Mesenchymal stem cell (in vitro differentiated cells and primary cell): ENCODE data around the gene PIP5K1B.

Experiments used
- DNase-seq: peaks from one replicate; pipeline ENCODE4 v3.0.0-alpha.2; 2013
- H2AFZ ChIP-seq: one replicate; pipeline ENCODE4 v1.6.1; 2013; ENCODE audit warnings: low read depth, mild to moderate bottlenecking, control low read depth, inconsistent platforms, low read length, moderate library complexity
- H2AK5ac ChIP-seq: 2 replicates; pipeline ENCODE4 v1.6.1; 2013; ENCODE audit warnings: low read length, moderate library complexity, mild to moderate bottlenecking, inconsistent platforms; ENCODE audit not compliant: severe bottlenecking
- H2BK120ac ChIP-seq: one replicate; pipeline ENCODE4 v1.6.1; 2013; ENCODE audit warnings: low read depth, mild to moderate bottlenecking, inconsistent platforms, low read length, moderate library complexity
- H2BK12ac ChIP-seq, 2 experiments: one replicate each; pipeline ENCODE4 v1.6.1; 2013; ENCODE audit warnings: inconsistent platforms in 2 of 2, low read length in 2 of 2, mild to moderate bottlenecking in 2 of 2, moderate library complexity in 2 of 2, control low read depth in 1 of 2
- H2BK15ac ChIP-seq: one replicate; pipeline ENCODE4 v1.6.1; 2013; ENCODE audit warnings: mild to moderate bottlenecking, low read depth, inconsistent platforms; ENCODE audit not compliant: poor library complexity, severe bottlenecking
- H2BK5ac ChIP-seq: 2 replicates; pipeline ENCODE4 v1.6.1; 2013; ENCODE audit warnings: low read depth, mild to moderate bottlenecking, low read length, control low read depth, inconsistent platforms; ENCODE audit not compliant: poor library complexity, severe bottlenecking
- H3K14ac ChIP-seq, 2 experiments: one replicate each; pipeline ENCODE4 v1.6.1; 2013; ENCODE audit warnings: inconsistent platforms in 2 of 2, low read length in 2 of 2, control low read depth in 1 of 2, mild to moderate bottlenecking in 1 of 2, moderate library complexity in 1 of 2
- H3K18ac ChIP-seq, 2 experiments: one replicate each; pipeline ENCODE4 v1.6.1; 2013; ENCODE audit warnings: inconsistent platforms in 2 of 2, low read length in 2 of 2, control low read depth in 1 of 2, low read depth in 1 of 2, mild to moderate bottlenecking in 1 of 2
- H3K23ac ChIP-seq, 2 experiments: one replicate each; pipeline ENCODE4 v1.6.1; 2013; ENCODE audit warnings: inconsistent platforms in 2 of 2, low read length in 2 of 2, mild to moderate bottlenecking in 2 of 2, moderate library complexity in 2 of 2, control low read depth in 1 of 2
- H3K27ac ChIP-seq: 2 replicates; pipeline ENCODE4 v1.5.1; 2013; ENCODE audit warnings: mild to moderate bottlenecking, moderate library complexity, low read length, control low read depth, inconsistent platforms; ENCODE audit not compliant: poor library complexity, severe bottlenecking
- H3K27me3 ChIP-seq, 2 experiments: 2 replicates each; pipeline versions ENCODE4 v1.6.1 to v1.7.0; 2013; ENCODE audit warnings: low read length in 2 of 2, mild to moderate bottlenecking in 2 of 2, moderate library complexity in 2 of 2, control low read depth in 1 of 2, inconsistent platforms in 1 of 2; ENCODE audit not compliant: control insufficient read depth in 1 of 2, insufficient read depth in 1 of 2
- H3K36me3 ChIP-seq, 2 experiments: 2 replicates each; pipeline versions ENCODE4 v1.6.1 to v1.7.0; 2013; ENCODE audit warnings: low read length in 2 of 2, control low read depth in 1 of 2, inconsistent platforms in 1 of 2, low read depth in 1 of 2, mild to moderate bottlenecking in 1 of 2; ENCODE audit not compliant: insufficient read depth in 2 of 2, control insufficient read depth in 1 of 2
- H3K4ac ChIP-seq, 2 experiments: one replicate each; pipeline ENCODE4 v1.6.1; 2013; ENCODE audit warnings: inconsistent platforms in 2 of 2, low read length in 2 of 2, mild to moderate bottlenecking in 2 of 2, moderate library complexity in 2 of 2, control low read depth in 1 of 2, low read depth in 1 of 2
- H3K4me1 ChIP-seq: 2 replicates; pipeline ENCODE4 v1.6.1; 2013; ENCODE audit warnings: low read depth, low read length, control low read depth; ENCODE audit not compliant: control insufficient read depth, insufficient read depth
- H3K4me2 ChIP-seq: 2 replicates; pipeline ENCODE4 v1.6.1; 2013; ENCODE audit warnings: low read length, mild to moderate bottlenecking, inconsistent platforms; ENCODE audit not compliant: poor library complexity, severe bottlenecking
- H3K4me3 ChIP-seq, 2 experiments: 2 replicates each; pipeline versions ENCODE4 v1.5.1 to v1.7.0; 2013; ENCODE audit warnings: low read length in 2 of 2, mild to moderate bottlenecking in 2 of 2, control low read depth in 1 of 2, low read depth in 1 of 2; ENCODE audit not compliant: insufficient read depth in 1 of 2
- H3K79me1 ChIP-seq: replicated peaks from 2 replicates; pipeline ENCODE4 v1.6.1; 2013; ENCODE audit warnings: mild to moderate bottlenecking, control low read depth, low read length, inconsistent platforms; ENCODE audit not compliant: poor library complexity, severe bottlenecking
- H3K9ac ChIP-seq: 2 replicates; pipeline ENCODE4 v1.7.0; 2013; ENCODE audit warnings: mild to moderate bottlenecking, low read length, moderate library complexity
- H3K9me3 ChIP-seq: 2 replicates; pipeline ENCODE4 v1.7.0; 2013; ENCODE audit warnings: mild to moderate bottlenecking, low read length; ENCODE audit not compliant: control insufficient read depth
- H4K8ac ChIP-seq: one replicate; pipeline ENCODE4 v1.6.1; 2013; ENCODE audit warnings: inconsistent platforms, mild to moderate bottlenecking, low read length, moderate library complexity
- H4K91ac ChIP-seq: one replicate; pipeline ENCODE4 v1.6.1; 2013; ENCODE audit warnings: mild to moderate bottlenecking, low read length, inconsistent platforms
- WGBS: methylation state at CpG from one replicate; pipeline ENCODE4 v1.1.7; 2013; ENCODE audit warnings: mixed read lengths; 5-methylcytosine and 5-hydroxymethylcytosine counted together

PIP5K1B gene

DNA sequence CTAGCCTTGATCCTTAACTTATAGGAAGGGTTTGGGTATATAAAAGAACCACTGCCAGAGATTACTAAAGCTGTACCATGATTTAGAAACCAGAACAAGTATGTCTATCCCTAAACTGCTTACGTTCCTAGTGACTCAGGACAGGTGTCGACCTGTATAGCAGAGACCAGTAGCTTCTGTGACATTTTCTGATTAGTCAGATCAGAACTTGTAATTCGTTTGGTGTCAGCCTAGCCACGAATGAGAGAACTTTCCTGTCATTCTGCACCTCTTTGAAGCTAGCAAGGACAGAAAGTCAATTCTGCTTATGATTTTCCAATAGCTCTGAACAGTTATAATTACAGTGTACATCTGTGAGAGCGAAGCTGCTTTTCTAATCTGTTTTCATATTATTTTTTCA lies 269.4 kb downstream of the PIP5K1B start:
- Histone ChIP-seq H4K8ac (no peak overlapping the region), H2AK5ac (no peak overlapping the region), H2AFZ (no peak overlapping the region), H3K4ac (no peak overlapping the region), H3K27me3 (no peaks in the 10 kb centered on the region), H3K18ac (no peak overlapping the region), H3K4me3 (no peak overlapping the region), H2BK12ac (no peak overlapping the region), H3K9me3 (no peaks in the 10 kb centered on the region), H2BK120ac (no peak overlapping the region), H3K27ac (no peak overlapping the region), H2BK15ac (no peak overlapping the region), H3K9ac (no peak overlapping the region), H2BK5ac (no peak overlapping the region), H3K23ac (no peak overlapping the region), H3K79me1 (no peaks in the 10 kb centered on the region), H3K4me1 (no peaks in the 10 kb centered on the region), H3K4me2 (no peak overlapping the region), H3K14ac (no peak overlapping the region), H4K91ac (no peak overlapping the region), H3K36me3 (no peaks in the 10 kb centered on the region)
- 86% methylated on average over 4 of the region's 5 CpGs for WGBS
- no peak for DNase-seq

GRCh38 chr9:68974901-68975300 lies 269.9 kb downstream of the PIP5K1B start:
- whole genome bisulfite sequencing, result no CpG with 5 or more reads among the region's 3 CpGs
- H2AFZ ChIP-seq, result no peak overlapping the region
- no peaks in the 10 kb centered on the region for H3K9me3 ChIP-seq
- H3K79me1 ChIP-seq, result no peaks in the 10 kb centered on the region
- no peak overlapping the region for H3K4ac ChIP-seq
- peaks cover 0 to 1% of the 10 kb centered on the region in 2 experiments for H3K27me3 ChIP-seq
- H3K4me1 ChIP-seq, result no peaks in the 10 kb centered on the region
- peak overlapping the region; percentile 34 for H2BK120ac ChIP-seq
- no peaks in the 10 kb centered on the region for H3K36me3 ChIP-seq
- H3K23ac ChIP-seq, result no peak overlapping the region
- no peak overlapping the region for H2BK15ac ChIP-seq
- no peak overlapping the region for H2BK5ac ChIP-seq
- H2AK5ac ChIP-seq, result no peak overlapping the region
- H3K4me3 ChIP-seq, result no peak overlapping the region
- H4K91ac ChIP-seq, result no peak overlapping the region
- H3K9ac ChIP-seq, result no peak overlapping the region
- no peak overlapping the region for H3K27ac ChIP-seq
- H3K4me2 ChIP-seq, result no peak overlapping the region
- DNase-seq, result no peak
- peak overlapping the region in 1 of 2 experiments; percentile 31 for H2BK12ac ChIP-seq
- peak overlapping the region in 1 of 2 experiments; percentile 21 for H3K18ac ChIP-seq
- peak overlapping the region; percentile 41 for H4K8ac ChIP-seq
- no peak overlapping the region for H3K14ac ChIP-seq

DNA sequence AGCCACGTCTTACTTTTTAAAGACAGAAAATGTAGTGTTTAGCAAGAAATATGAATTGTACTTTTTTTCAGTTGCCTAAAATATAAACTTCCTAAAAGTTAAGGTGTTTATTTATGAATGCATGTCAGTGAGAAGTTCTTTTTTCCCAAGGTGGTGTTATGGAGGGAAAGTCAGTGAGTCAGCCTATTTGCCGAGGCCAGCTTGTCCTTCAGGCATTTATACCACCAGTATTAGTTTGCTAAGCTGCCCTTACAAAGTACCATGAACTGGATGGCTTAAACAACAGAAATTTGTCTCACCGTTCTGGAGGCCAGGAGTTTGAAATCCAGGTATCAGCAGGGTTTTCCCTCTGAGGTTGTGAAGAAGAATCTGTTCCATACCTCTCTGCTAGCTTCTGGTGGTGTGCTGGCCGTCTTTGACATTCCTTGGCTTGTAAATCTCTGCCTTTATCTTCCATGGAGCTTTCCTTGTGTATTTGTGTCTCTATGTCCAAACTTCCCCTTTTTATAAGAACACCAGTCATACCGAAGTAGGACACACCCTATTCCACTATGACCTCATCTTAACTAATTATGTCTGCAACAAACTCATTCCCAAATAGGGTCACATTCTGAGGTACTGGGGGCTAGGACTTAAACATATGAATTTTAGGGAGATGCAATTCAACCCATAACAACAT lies 270.5 kb downstream of the PIP5K1B start:
- H2BK15ac ChIP-seq, result no peak overlapping the region
- H3K9me3 ChIP-seq, result no peaks in the 10 kb centered on the region
- no peak for DNase-seq
- H2AK5ac ChIP-seq, result no peak overlapping the region
- H3K14ac ChIP-seq, result no peak overlapping the region
- H3K36me3 ChIP-seq, result no peaks in the 10 kb centered on the region
- no peaks in the 10 kb centered on the region for H3K79me1 ChIP-seq
- no peak overlapping the region for H2BK5ac ChIP-seq
- H2AFZ ChIP-seq, result no peak overlapping the region
- H3K27me3 ChIP-seq, result peaks cover 0 to 7% of the 10 kb centered on the region in 2 experiments
- no peak overlapping the region for H2BK12ac ChIP-seq
- H3K9ac ChIP-seq, result no peak overlapping the region
- H4K91ac ChIP-seq, result no peak overlapping the region
- H3K23ac ChIP-seq, result no peak overlapping the region
- H3K27ac ChIP-seq, result no peak overlapping the region
- no peak overlapping the region for H2BK120ac ChIP-seq
- H3K4me3 ChIP-seq, result no peak overlapping the region
- 62% methylated on average over 4 of the region's 5 CpGs for WGBS
- no peak overlapping the region for H4K8ac ChIP-seq
- H3K4ac ChIP-seq, result peak overlapping the region in 1 of 2 experiments; percentile 19
- no peak overlapping the region for H3K4me2 ChIP-seq
- no peaks in the 10 kb centered on the region for H3K4me1 ChIP-seq
- peak overlapping the region; percentile 21 to 29 for H3K18ac ChIP-seq

DNA sequence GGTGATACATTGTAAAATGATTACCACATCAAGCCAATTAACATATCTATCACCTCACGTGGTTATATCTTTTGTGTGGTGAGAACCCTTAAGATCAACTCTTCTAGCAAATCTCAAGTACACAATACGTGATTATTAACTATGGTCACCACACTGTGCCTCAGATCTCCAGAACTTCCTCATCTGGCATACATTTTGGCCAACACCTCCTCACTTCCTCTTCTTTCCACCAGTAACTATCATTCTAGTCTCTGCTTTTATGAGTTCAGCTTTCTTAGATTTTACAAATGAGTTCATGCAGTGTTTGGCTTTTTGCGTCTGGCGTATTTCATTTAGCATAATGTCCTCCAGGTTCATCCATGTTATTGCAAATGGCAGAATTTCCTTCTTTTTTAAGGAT lies 273.0 kb downstream of the PIP5K1B start:
- no peak overlapping the region for H2BK120ac ChIP-seq
- H4K91ac ChIP-seq, result no peak overlapping the region
- H3K9me3 ChIP-seq, result no peaks in the 10 kb centered on the region
- no peaks in the 10 kb centered on the region for H3K79me1 ChIP-seq
- no peak overlapping the region for H2BK5ac ChIP-seq
- H3K9ac ChIP-seq, result no peak overlapping the region
- H2BK15ac ChIP-seq, result no peak overlapping the region
- H3K36me3 ChIP-seq, result no peaks in the 10 kb centered on the region
- no peak overlapping the region for H3K4me3 ChIP-seq
- no peak overlapping the region for H3K4ac ChIP-seq
- H3K4me1 ChIP-seq, result no peaks in the 10 kb centered on the region
- no peak overlapping the region for H3K4me2 ChIP-seq
- no peak overlapping the region for H2AFZ ChIP-seq
- H4K8ac ChIP-seq, result no peak overlapping the region
- WGBS, result 97% methylated on average over 4 of the region's 4 CpGs
- H2AK5ac ChIP-seq, result no peak overlapping the region
- no peak overlapping the region for H3K18ac ChIP-seq
- no peak overlapping the region for H3K14ac ChIP-seq
- no peak overlapping the region for H3K27ac ChIP-seq
- DNase-seq, result no peak
- H3K23ac ChIP-seq, result no peak overlapping the region
- H3K27me3 ChIP-seq, result peaks cover 0 to 15% of the 10 kb centered on the region in 2 experiments
- no peak overlapping the region for H2BK12ac ChIP-seq
